ENCODE data around the gene STAG1.
"Not testable (repeated sequence)": the region's sequence is repeated elsewhere in the genome, so short reads cannot be mapped to it uniquely, and the experiment has no call there.

Gene STAG1

DNA sequence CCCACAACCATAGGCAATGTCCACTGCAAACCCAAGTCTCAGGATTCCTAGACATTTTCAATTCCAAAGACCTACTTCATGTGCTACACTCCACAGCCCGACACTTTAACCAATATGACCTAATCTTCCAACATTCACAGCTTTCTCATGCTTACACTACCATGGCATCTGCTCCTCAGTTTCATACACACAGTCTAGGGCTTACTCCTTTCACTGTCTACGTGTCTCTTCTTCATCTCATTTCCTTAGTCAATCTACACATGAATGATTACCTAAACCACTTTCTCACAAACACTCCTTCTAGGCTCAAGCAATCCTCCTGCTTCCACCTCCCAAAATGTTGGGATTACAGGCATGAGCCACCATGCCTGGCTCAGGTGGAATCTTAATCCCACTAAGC, 106.3 kb downstream of the STAG1 start:
- DNase-seq (ENCODE audit: low read depth), result no peak

DNA sequence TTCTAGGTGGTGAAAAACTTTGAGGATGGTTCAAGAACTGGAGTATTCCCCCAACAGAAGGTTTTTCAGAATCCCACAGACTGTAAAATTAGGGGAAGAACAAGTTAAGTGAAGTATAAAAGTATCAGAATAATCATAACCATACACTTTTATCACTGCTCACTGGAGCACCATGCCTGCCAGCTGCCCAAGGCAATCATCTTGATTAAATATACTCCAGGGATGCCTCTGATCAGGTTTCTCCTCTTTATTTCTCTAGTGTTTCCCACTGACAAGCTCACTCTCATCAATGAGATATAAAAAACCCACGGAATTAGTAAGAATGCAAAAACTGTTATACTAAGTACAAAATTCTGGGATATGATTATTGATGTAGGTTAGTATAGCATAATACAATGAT, 108.0 kb downstream of the STAG1 start:
- no peak for DNase-seq (ENCODE audit: low read depth)

DNA sequence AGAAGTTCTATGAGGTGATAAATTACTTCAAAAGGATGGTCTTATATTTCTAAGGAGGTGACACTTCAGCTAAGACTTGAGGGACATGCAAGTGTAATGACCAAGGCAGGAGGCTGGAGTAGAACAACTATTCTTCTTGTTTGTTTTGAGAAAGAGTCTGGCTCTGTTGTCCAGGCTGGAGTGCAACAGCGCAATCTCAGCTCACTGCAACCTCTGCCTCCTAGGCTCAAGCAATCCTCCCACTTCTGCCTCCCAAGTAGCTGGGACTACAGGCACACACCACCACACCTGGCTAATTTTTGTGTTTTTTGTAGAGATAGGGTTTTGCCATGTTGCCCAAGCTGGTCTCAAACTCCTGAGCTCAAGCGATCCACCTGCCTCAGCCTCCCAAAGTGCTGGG, 108.8 kb downstream of the STAG1 start:
- not testable (repeated sequence) for DNase-seq (ENCODE audit: low read depth)

DNA sequence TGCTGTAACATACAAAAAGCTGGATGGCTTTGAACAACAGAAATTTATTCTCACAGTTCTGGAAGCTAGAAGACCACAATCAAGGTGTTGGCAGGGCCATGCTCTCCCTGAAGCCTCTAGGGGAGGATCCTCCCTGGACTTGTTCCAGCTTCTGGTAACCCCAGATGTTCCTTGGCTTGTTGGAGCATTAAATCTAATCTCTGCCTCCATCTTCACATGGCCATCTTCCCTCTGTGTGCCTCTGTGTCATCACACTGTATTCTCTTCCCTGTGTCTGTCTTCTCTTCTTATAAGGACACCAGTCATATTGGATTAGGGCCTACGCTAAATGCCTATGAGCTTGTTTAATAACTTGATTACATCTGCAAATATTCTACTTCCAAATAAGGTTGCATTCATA, 109.5 kb downstream of the STAG1 start:
- DNase-seq (ENCODE audit: low read depth), result no peak

DNA sequence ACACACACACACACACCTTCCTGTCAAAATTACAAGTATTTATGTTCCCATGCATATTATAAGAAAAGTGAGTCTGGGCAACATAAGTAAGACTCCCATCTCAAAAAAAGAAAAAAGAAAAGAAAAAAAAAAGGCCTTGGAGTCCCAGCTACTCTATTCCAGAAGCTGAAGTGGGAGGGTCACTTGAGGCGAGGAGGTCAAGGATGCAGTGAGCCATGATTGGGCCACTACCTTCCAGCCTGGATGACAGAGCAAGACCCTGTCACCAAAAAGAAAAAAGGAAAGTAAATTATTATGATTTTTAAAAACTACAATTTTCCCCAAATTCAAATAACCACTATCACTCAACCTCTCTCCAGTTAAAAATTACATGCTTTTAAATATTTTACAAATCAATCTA, 113.1 kb downstream of the STAG1 start:
- no peak for DNase-seq (ENCODE audit: low read depth)

DNA sequence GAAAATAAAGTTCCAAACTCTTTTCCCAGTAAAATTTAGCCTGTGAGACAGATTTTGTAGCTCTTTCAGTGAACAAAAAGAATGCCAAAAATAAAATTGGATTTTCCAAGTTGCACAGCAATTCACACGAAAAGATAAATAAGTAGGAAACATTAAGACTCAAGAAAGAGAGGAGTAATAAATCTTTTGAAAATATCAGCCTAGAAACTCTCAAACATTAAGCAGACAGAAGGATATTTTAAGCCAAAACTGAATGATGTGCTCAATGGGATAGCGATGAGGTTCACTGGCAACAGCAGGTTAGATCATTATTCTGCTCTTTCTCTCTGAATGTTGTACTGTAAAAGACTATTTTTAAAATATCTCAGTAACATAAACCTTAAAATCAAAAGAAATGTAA, 115.0 kb downstream of the STAG1 start:
- DNase-seq (ENCODE audit: low read depth), result no peak

- DNase-seq (ENCODE audit: low read depth), result no peak
Observed at GRCh38 chr3:136634821-136635220, 117.4 kb downstream of the STAG1 start.

DNA sequence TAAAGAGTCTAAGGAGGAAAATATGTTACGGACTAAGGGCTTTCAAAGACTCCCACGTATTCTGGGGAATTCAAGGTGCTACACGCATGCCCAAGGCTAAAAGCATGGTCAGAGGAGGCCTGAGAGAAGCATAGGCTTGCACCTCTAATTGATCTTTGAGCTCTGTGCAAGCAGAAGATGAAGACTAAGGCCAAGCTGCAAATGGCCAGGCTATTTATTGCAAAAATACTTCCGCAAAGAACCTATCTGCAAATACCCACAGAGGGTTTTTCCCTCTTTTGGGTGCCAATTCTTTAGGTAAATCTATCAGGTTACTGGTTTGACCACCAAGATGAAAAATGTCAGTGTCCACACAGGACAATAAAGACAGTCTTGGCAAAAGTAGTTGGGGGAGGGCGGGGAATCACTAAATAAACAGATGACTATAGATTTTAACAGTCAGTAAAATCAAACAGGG, 119.5 kb downstream of the STAG1 start:
- DNase-seq (ENCODE audit: low read depth), result no peak

GRCh38 chr3:136631424-136631823, 120.8 kb downstream of the STAG1 start:
- DNase-seq (ENCODE audit: low read depth), result no peak

GRCh38 chr3:136630915-136631314, 121.3 kb downstream of the STAG1 start:
- no peak for DNase-seq (ENCODE audit: low read depth)

DNA sequence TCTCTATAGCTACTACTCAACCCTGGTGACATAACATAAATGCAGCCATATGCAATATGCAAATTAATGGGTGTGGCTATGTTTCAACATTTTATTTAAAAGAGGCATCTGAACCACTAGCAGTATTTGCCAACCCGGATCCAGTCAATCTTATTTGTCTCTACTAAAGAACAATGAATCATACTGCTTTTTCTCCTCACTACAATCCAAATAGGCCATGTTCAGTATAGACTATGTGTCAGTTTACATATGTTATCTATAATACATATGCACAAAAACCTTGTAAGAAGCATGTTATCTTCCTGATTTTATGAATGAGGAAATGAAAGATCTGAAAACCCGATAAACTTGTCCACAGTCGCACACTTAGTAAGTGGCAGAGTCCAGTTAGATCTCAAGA, 125.7 kb downstream of the STAG1 start:
- DNase-seq (ENCODE audit: low read depth), result no peak

DNA sequence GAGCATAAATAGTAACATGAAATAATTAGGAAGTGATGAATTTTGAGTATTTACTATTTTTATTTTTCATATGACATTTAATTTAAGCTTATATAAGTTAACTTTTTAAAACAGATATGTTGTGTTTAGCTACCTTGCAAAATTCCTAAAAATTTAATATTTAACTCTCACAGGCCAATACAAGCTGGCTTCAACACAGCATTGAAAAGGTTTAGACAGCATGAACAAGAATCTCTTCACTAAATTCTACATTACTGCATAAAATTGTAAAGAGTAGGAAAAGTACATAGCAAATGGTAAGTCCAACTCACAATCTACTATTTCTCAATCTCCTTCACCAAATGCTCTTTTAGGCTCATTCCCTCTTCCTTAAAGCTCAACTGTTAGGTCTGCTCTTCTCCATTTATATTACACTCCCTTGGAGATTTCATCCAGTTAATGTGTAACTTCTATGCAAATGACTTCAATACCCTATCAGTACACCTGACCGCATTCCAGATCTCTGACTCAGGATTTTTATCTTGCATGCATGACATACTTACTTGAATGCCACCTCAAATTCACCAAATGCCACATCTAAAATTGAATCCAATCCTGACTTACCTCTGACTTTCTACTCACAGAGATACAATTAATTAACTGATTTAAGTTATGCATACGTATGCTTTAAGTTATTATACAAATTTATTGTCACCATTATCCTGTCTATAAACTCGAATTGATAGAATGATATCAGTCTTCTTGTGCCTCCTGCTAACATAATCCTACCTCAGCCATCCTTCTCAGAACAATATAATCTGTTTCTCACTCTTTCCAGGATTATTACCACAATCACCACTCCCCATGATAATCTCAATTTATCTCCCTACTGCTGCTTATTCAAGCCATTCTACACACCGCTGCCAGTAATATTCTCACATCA, 127.0 kb downstream of the STAG1 start:
- no peak for DNase-seq (ENCODE audit: low read depth)

GRCh38 chr3:136624371-136624770, 127.8 kb downstream of the STAG1 start:
- DNase-seq (ENCODE audit: low read depth), result no peak

DNA sequence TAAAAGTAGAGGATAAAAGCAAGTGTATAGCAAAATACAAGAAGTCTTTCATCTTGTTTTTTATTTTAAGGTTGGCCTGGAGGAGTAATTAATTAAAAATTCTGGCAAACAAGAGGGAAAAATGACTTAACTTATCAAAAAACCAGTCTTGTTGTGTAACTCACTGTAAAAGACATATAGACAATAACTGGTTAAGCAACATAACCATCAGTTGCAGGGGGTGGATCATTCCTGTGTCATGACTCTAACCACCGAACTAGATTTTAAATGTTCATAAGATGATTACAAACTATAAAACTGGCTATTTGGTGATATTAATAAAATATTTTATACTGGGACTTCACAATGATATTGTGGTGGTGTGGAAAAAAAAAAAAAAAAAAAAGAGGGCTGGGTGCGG, 130.6 kb downstream of the STAG1 start:
- DNase-seq (ENCODE audit: low read depth), result no peak

DNA sequence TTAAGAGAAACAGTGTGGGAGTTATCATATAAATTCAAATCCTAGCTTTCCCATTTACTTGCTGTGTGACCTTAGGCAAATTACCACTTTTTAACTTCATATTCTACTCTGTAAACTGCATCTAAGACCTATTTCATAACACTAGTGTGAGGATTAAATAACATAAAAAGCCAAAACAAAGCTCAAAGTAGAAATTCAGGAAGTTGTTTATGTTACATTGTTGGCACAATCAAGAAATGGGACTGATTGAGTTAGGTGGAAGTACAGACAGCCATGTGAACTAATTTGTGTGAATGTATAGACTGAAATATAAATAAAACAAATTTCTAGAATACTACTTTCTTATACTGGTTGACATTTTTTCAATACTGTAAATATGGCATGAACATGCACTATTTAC, 131.7 kb downstream of the STAG1 start:
- DNase-seq (ENCODE audit: low read depth), result no peak

DNA sequence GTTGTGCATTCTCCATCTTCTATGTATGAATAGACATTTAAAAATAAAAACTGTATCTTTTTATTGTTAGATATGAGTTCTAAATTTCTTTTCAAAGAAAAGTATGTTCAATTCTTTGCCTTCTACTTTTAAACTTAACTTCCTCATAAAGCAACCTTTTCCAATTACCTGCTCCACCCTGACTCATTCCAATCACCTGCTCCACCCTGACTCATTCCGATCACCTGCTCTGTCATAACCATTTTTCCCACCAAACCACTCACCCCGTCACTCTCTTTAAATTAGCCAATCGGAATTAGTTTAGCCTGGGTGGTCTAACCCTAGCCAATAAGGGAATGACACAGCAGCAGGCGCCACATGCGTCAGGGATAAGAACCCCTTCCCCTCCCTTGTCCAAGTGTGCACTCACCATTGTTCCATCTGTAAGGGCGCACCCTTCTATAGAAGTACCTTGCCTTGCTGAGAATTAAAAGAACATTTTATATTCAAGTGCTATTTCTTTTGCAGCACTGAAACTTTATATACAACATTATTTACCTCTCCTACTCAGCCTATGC, 134.1 kb downstream of the STAG1 start:
- not testable (repeated sequence) for DNase-seq (ENCODE audit: low read depth)

DNA sequence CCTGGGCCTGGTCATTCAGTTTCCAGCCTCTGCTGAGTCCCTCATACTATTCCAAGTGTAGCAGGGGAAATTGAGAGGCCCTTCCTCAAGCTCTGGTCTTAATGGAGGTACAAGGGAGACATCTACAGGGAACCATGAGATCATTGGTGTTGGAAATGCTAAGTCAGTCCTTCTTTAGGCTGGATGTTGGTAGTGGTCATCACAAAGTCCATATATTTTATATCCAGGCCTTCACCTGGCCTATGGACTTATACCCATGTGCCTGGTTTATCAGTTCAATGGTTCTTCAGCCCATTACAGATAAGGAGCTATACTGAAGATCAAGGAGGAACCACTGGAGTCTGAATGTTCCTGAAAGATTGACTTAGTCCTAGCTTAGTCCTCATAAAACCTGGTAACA, 135.0 kb downstream of the STAG1 start:
- no peak for DNase-seq (ENCODE audit: low read depth)

- DNase-seq (ENCODE audit: low read depth), result no peak
Observed at GRCh38 chr3:136612512-136612911, 139.7 kb downstream of the STAG1 start.

- DNase-seq (ENCODE audit: low read depth), result no peak
Observed at GRCh38 chr3:136606990-136607389, 145.2 kb downstream of the STAG1 start.

- not testable (repeated sequence) for DNase-seq (ENCODE audit: low read depth)
Observed at GRCh38 chr3:136606216-136606615, 146.0 kb downstream of the STAG1 start.

DNA sequence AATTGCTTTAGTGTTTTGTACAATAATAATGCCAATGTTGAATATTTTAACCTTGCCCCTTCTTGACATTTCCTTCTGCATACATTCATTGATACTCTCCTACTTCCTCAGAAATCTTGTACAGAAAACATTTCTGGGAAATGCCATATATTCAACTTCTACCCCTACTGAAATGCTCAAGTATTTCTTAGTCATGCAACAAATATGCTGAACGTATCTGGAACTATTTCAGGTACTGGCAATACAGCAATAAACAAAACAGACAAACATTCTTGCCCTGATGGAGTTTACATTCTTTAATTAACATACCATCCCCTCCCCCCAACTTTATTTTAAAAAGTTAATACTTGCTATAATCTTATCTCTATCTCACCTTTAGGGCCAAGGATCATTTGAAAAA, 147.2 kb downstream of the STAG1 start:
- DNase-seq (ENCODE audit: low read depth), result no peak

DNA sequence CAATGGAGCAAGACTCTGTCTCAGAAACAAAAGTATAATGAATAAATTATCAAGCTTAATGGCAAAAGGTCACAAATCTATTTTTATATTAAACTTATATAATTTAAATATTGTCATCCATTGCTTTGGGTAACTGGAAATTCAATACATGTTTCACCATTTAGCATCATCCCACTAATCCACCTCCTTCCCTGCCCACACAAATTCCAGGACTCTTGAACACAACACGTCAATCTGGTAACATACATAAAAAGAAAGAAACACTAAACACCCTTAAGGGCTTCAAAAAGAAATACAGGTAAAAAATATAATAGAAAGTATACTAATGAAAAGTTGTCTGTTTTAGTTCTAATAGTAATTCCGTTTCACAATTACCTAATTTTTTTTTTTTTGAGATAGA, 149.4 kb downstream of the STAG1 start:
- no peak for DNase-seq (ENCODE audit: low read depth)

- no peak for DNase-seq (ENCODE audit: low read depth)
Observed at GRCh38 chr3:136595913-136596697, 156.1 kb downstream of the STAG1 start.

All from activated T-helper 9 cell treated with anti-CD3 and anti-CD28 coated beads, Interleukin-2, amount 50 U/mL, for 16 hours (primary cell).